HG03520 (cell line): ENCODE results near the gene AKAP8.
"Not testable (repeated sequence)": the region's sequence is repeated elsewhere in the genome, so short reads cannot be mapped to it uniquely, and the experiment has no call there.

Experiments used
- ATAC-seq: cut with Tn5 transposase; IDR thresholded peaks from one replicate; pipeline ENCODE4 v1.9.1; 2021; ENCODE audit warnings: mild to moderate bottlenecking, moderate library complexity; ENCODE audit not compliant: unreplicated experiment

The AKAP8 gene

GRCh38 chr19:15335992-15336391, 43.6 kb downstream of the AKAP8 start:
- ATAC-seq, result not testable (repeated sequence)

- peak; percentile 45 for ATAC-seq
Measured at GRCh38 chr19:15332311-15332996, 47.1 kb downstream of the AKAP8 start, which contains the start of gene BRD4. BRD4 (minus strand) TSS chr19:15332539; CDS start chr19:15273099, 59,440 bp downstream.

- ATAC-seq, result peak; percentile 29
Measured at GRCh38 chr19:15331419-15332310, 47.9 kb downstream of the AKAP8 start.

GRCh38 chr19:15330801-15331418, 48.7 kb downstream of the AKAP8 start:
- ATAC-seq, result no peak

- no peak for ATAC-seq
Measured at GRCh38 chr19:15328312-15328711, 51.3 kb downstream of the AKAP8 start.

- no peak for ATAC-seq
Measured at GRCh38 chr19:15324791-15325519, 54.6 kb downstream of the AKAP8 start.

GRCh38 chr19:15323496-15324235, 55.9 kb downstream of the AKAP8 start:
- ATAC-seq, result no peak

GRCh38 chr19:15321739-15322138, 57.8 kb downstream of the AKAP8 start:
- no peak for ATAC-seq

- ATAC-seq, result no peak
Measured at GRCh38 chr19:15320116-15320515, 59.5 kb downstream of the AKAP8 start.

- no peak for ATAC-seq
Measured at GRCh38 chr19:15318241-15318691, 61.3 kb downstream of the AKAP8 start.

- no peak for ATAC-seq
Measured at GRCh38 chr19:15317392-15318071, 62.1 kb downstream of the AKAP8 start.

- ATAC-seq, result no peak
Measured at GRCh38 chr19:15316498-15316897, 63.1 kb downstream of the AKAP8 start.

- ATAC-seq, result no peak
Measured at GRCh38 chr19:15315101-15315500, 64.5 kb downstream of the AKAP8 start.

- no peak for ATAC-seq
Measured at GRCh38 chr19:15313649-15314279, 65.8 kb downstream of the AKAP8 start.

- ATAC-seq, result no peak
Measured at GRCh38 chr19:15307169-15307568, 72.4 kb downstream of the AKAP8 start.

GRCh38 chr19:15305582-15306334, 73.8 kb downstream of the AKAP8 start:
- ATAC-seq, result no peak

GRCh38 chr19:15304140-15304705, 75.4 kb downstream of the AKAP8 start:
- ATAC-seq, result no peak
